K562 (cell line): Measurements from ENCODE around the gene SCN4A. TPM values are rescaled to one million over a fixed set of nuclear protein-coding genes. Genes with fewer than 3 reads are reported as not detected.

Experiments
- ATF1 ChIP-seq, 2 experiments: fragments of 450-650 bp in 1 of 2; IDR thresholded peaks; 2 replicates each; pipeline ENCODE4 v1.6.1; 2016; ENCODE audit warnings: missing compliant biosample characterization in 1 of 2, missing genetic modification characterization in 1 of 2
- BACH1 ChIP-seq: fragments of 200-800 bp; sonication (Bioruptor generic); IDR thresholded peaks from 2 replicates; pipeline ENCODE4 v1.6.1; 2016; ENCODE audit warnings: missing genetic modification characterization, missing compliant biosample characterization
- CBFA2T2 ChIP-seq: fragments of 450-650 bp; conservative IDR thresholded peaks from 2 replicates; pipeline ENCODE4 v1.6.1; 2017; ENCODE audit warnings: mild to moderate bottlenecking
- CXXC5 ChIP-seq: fragments of 250-450 bp; sonication (Bioruptor Pico); IDR thresholded peaks from 2 replicates; pipeline ENCODE4 v1.8.0; 2022; ENCODE audit warnings: inconsistent platforms, mild to moderate bottlenecking, moderate library complexity
- DACH1 ChIP-seq: fragments of 450-650 bp; IDR thresholded peaks from 2 replicates; pipeline ENCODE4 v1.6.1; 2018; ENCODE audit not compliant: partially characterized antibody
- EP300 ChIP-seq: IDR thresholded peaks from 2 replicates; pipeline ENCODE4 v1.6.1; 2012; ENCODE audit warnings: low read length, improper control_type of control experiment
- FOXA1 ChIP-seq: fragments of 450-650 bp; IDR thresholded peaks from 2 replicates; pipeline ENCODE4 v1.6.1; 2016; ENCODE audit warnings: mild to moderate bottlenecking, borderline replicate concordance
- GTF3C2 ChIP-seq: IDR thresholded peaks from 3 replicates; pipeline ENCODE4 v1.6.1; 2011; ENCODE audit warnings: borderline replicate concordance, mild to moderate bottlenecking, moderate library complexity; ENCODE audit not compliant: insufficient read length; ENCODE audit errors: extremely low read depth
- KDM1A ChIP-seq, 2 experiments: fragments of 450-650 bp; IDR thresholded peaks; 2 replicates each; pipeline ENCODE4 v1.6.1; 2016; ENCODE audit warnings: mild to moderate bottlenecking in 2 of 2
- MBD1 ChIP-seq: fragments of 250-450 bp; sonication (Bioruptor Pico); IDR thresholded peaks from 2 replicates; pipeline ENCODE4 v1.8.0; 2022; ENCODE audit warnings: inconsistent platforms
- NBN ChIP-seq: fragments of 450-650 bp; IDR thresholded peaks from 2 replicates; pipeline ENCODE4 v1.6.1; 2016; ENCODE audit warnings: low read depth, mild to moderate bottlenecking
- PRDM10 ChIP-seq: fragments of 450-650 bp; IDR thresholded peaks from 2 replicates; pipeline ENCODE4 v1.6.1; 2018; ENCODE audit not compliant: partially characterized antibody
- SMARCC2 ChIP-seq: fragments of 450-650 bp; IDR thresholded peaks from 2 replicates; pipeline ENCODE4 v1.6.1; 2017; ENCODE audit warnings: antibody characterized with exemption, moderate library complexity, mild to moderate bottlenecking, low read depth
- TAF1 ChIP-seq: IDR thresholded peaks from 2 replicates; pipeline ENCODE4 v1.6.1; 2011; ENCODE audit warnings: mild to moderate bottlenecking, low read length, moderate library complexity; ENCODE audit not compliant: insufficient read depth, control insufficient read depth, severe bottlenecking; ENCODE audit errors: extremely low read depth
- TRIM24 ChIP-seq, 2 experiments: fragments of 450-650 bp; IDR thresholded peaks; 2 replicates each; pipeline ENCODE4 v1.6.1; 2016
- TSC22D4 ChIP-seq: fragments of 450-650 bp; IDR thresholded peaks from 2 replicates; pipeline ENCODE4 v1.6.1; 2016; ENCODE audit warnings: missing genetic modification characterization, missing biosample characterization, control low read depth
- ZBED1 ChIP-seq: IDR thresholded peaks from 2 replicates; pipeline ENCODE4 v1.6.1; 2014
- polyA plus RNA-seq, 8 experiments: library from polyadenylated mRNA; depleted of rRNA in 4 of 8; stranded (reverse) in 5 of 8; unstranded in 3 of 8; fragments of >200 nt; fragmentation: Nextera tagmentation in 2 of 8; fragmentation: Illumina TruSeq in 1 of 8; extraction: Ambion mirVana in 2 of 8; extraction: Trizol in 1 of 8; gene quantifications; 2 replicates each; pipeline versions ENCODE4 v1.2.1 to v1.2.3, GENCODE V29; 2011 to 2014; ENCODE audit warnings: inconsistent platforms in 1 of 8, missing spikeins in 1 of 8
- total RNA-seq, 7 experiments: library from RNA; depleted of rRNA in 6 of 7; stranded (reverse); fragments of >200 nt in 6 of 7; fragmentation: Illumina TruSeq in 2 of 7; extraction: Trizol in 2 of 7; gene quantifications; 2 replicates each; pipeline versions ENCODE4 v1.2.1 to v1.2.3, GENCODE V29; 2011 to 2021; ENCODE audit warnings: low replicate concordance in 1 of 7
- TF ChIP-seq, protein P1 (sequence below): fragments of 450-650 bp; formaldehyde crosslinking; conservative IDR thresholded peaks from 2 replicates; pipeline ENCODE4 v1.4.0; 2022; ENCODE audit warnings: mild to moderate bottlenecking, missing genetic modification characterization

SCN4A gene
- total and polyA plus RNA-seq, 9 of the 15 experiments (the other 6 are each of a cell fraction or from before 2014, with no cell fraction given) = 0.29 to 2.6 (median 1.4) TPM

- TF ChIP-seq GTF3C2 (no peak), BACH1 (tag) (no peak), FOXA1 (no peak), EP300 (0 out of 2 replicates have a peak, but pooled peaks have one; percentile 15), TRIM24 (IDR thresholded peaks at IDR 0.05) (peak in 1 of 2 experiments; percentile 42; a peak in 1 of 4 replicates), CXXC5 (CRISPR knock-in tag) (0 out of 2 replicates have a peak, but pooled peaks have one; percentile 16), NBN (peak; percentile 33; the same call in 1 of the 2 replicates), DACH1 (peak; percentile 88), TAF1 (no peak), MBD1 (CRISPR knock-in tag) (no peak), KDM1A (IDR thresholded peaks at IDR 0.05) (peak in 1 of 2 experiments; percentile 67; a peak in 2 of 4 replicates), ZBED1 (no peak), CBFA2T2 (0 out of 2 replicates have a peak, but pooled peaks have one; percentile 9), TSC22D4 (tag) (no peak), SMARCC2 (peak; percentile 53; the same call in 1 of the 2 replicates), PRDM10 (no peak), ATF1 (CRISPR knock-in tag; IDR thresholded peaks at IDR 0.05) (no peak), ATF1 (tag; IDR thresholded peaks at IDR 0.05) (peak; percentile 40; the same call in 1 of the 2 replicates)
- TF ChIP-seq, protein P1, sequence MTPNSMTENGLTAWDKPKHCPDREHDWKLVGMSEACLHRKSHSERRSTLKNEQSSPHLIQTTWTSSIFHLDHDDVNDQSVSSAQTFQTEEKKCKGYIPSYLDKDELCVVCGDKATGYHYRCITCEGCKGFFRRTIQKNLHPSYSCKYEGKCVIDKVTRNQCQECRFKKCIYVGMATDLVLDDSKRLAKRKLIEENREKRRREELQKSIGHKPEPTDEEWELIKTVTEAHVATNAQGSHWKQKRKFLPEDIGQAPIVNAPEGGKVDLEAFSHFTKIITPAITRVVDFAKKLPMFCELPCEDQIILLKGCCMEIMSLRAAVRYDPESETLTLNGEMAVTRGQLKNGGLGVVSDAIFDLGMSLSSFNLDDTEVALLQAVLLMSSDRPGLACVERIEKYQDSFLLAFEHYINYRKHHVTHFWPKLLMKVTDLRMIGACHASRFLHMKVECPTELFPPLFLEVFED (CRISPR knock-in tag) = 0 out of 2 replicates have a peak, but pooled peaks have one; percentile 43
Measured at GRCh38 chr17:63984651-63985386, 12.1 kb upstream of the SCN4A start (continued).
